Measurements from ENCODE around the gene LRIT1.
"Not testable (repeated sequence)": the region's sequence is repeated elsewhere in the genome, so short reads cannot be mapped to it uniquely, and the experiment has no call there.

The LRIT1 gene

GRCh38 chr10:84286695-84287094, 45.3 kb upstream of the LRIT1 start:
- no peaks in the 10 kb centered on the region for H3K79me2 ChIP-seq (ENCODE audit: low read length)
- H3K9ac ChIP-seq (ENCODE audit: low read length) = no peak overlapping the region
- no peaks in the 10 kb centered on the region for H4K20me1 ChIP-seq (ENCODE audit: insufficient read depth, low read length)
- no peaks in the 10 kb centered on the region for H3K36me3 ChIP-seq (replicated peaks; ENCODE audit: low read depth, low read length)
- H3K4me1 ChIP-seq (ENCODE audit: low read length) = no peaks in the 10 kb centered on the region
- no peak for TF ChIP-seq EZH2phosphoT487 (IDR thresholded peaks at IDR 0.05; ENCODE audit: low read depth)
- TF ChIP-seq, protein P1, sequence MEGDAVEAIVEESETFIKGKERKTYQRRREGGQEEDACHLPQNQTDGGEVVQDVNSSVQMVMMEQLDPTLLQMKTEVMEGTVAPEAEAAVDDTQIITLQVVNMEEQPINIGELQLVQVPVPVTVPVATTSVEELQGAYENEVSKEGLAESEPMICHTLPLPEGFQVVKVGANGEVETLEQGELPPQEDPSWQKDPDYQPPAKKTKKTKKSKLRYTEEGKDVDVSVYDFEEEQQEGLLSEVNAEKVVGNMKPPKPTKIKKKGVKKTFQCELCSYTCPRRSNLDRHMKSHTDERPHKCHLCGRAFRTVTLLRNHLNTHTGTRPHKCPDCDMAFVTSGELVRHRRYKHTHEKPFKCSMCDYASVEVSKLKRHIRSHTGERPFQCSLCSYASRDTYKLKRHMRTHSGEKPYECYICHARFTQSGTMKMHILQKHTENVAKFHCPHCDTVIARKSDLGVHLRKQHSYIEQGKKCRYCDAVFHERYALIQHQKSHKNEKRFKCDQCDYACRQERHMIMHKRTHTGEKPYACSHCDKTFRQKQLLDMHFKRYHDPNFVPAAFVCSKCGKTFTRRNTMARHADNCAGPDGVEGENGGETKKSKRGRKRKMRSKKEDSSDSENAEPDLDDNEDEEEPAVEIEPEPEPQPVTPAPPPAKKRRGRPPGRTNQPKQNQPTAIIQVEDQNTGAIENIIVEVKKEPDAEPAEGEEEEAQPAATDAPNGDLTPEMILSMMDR (IDR thresholded peaks at IDR 0.05; ENCODE audit: low read depth, low read length) = no peak
- H3K27ac ChIP-seq (ENCODE audit: low read length) = no peak overlapping the region
- no peak overlapping the region for H3K4me2 ChIP-seq (ENCODE audit: low read length)
- H3K9me3 ChIP-seq (ENCODE audit: insufficient read depth, low read length) = no peaks in the 10 kb centered on the region
- H2AFZ ChIP-seq (ENCODE audit: low read depth, low read length) = no peak overlapping the region
- peaks cover 22% of the 10 kb centered on the region for H3K27me3 ChIP-seq (ENCODE audit: low read depth, low read length)
- H3K4me3 ChIP-seq (ENCODE audit: low read length) = no peak overlapping the region

GRCh38 chr10:84279876-84280475, 38.6 kb upstream of the LRIT1 start:
- not testable (repeated sequence) for H3K9ac ChIP-seq (ENCODE audit: low read length); H3K4me2 ChIP-seq (ENCODE audit: low read length); H3K4me3 ChIP-seq (ENCODE audit: low read length); H3K36me3 ChIP-seq (replicated peaks; ENCODE audit: low read depth, low read length); H3K9me3 ChIP-seq (ENCODE audit: insufficient read depth, low read length); H3K27me3 ChIP-seq (ENCODE audit: low read depth, low read length); H3K4me1 ChIP-seq (ENCODE audit: low read length); H3K79me2 ChIP-seq (ENCODE audit: low read length); H4K20me1 ChIP-seq (ENCODE audit: insufficient read depth, low read length); H2AFZ ChIP-seq (ENCODE audit: low read depth, low read length); H3K27ac ChIP-seq (ENCODE audit: low read length)

GRCh38 chr10:84270708-84271107, 29.4 kb upstream of the LRIT1 start:
- Histone ChIP-seq H3K27me3 (ENCODE audit: low read depth, low read length) (peaks cover 22% of the 10 kb centered on the region), H4K20me1 (ENCODE audit: insufficient read depth, low read length) (no peaks in the 10 kb centered on the region), H3K4me3 (ENCODE audit: low read length) (no peak overlapping the region), H3K9ac (ENCODE audit: low read length) (no peak overlapping the region), H3K36me3 (replicated peaks; ENCODE audit: low read depth, low read length) (no peaks in the 10 kb centered on the region), H3K4me1 (ENCODE audit: low read length) (peaks cover 10% of the 10 kb centered on the region), H2AFZ (ENCODE audit: low read depth, low read length) (no peak overlapping the region), H3K27ac (ENCODE audit: low read length) (no peak overlapping the region), H3K4me2 (ENCODE audit: low read length) (no peak overlapping the region), H3K79me2 (ENCODE audit: low read length) (no peaks in the 10 kb centered on the region), H3K9me3 (ENCODE audit: insufficient read depth, low read length) (no peaks in the 10 kb centered on the region)
- TF ChIP-seq EZH2phosphoT487 (IDR thresholded peaks at IDR 0.05; ENCODE audit: low read depth) = no peak
- TF ChIP-seq, protein P1 (IDR thresholded peaks at IDR 0.05; ENCODE audit: low read depth, low read length) = no peak

- Histone ChIP-seq H3K9me3 (ENCODE audit: insufficient read depth, low read length) (no peaks in the 10 kb centered on the region), H3K9ac (ENCODE audit: low read length) (no peak overlapping the region), H3K36me3 (replicated peaks; ENCODE audit: low read depth, low read length) (no peaks in the 10 kb centered on the region), H3K4me3 (ENCODE audit: low read length) (no peak overlapping the region), H3K4me1 (ENCODE audit: low read length) (peaks cover 13% of the 10 kb centered on the region), H4K20me1 (ENCODE audit: insufficient read depth, low read length) (no peaks in the 10 kb centered on the region), H2AFZ (ENCODE audit: low read depth, low read length) (no peak overlapping the region), H3K27ac (ENCODE audit: low read length) (no peak overlapping the region), H3K27me3 (ENCODE audit: low read depth, low read length) (peaks cover 22% of the 10 kb centered on the region), H3K4me2 (ENCODE audit: low read length) (no peak overlapping the region), H3K79me2 (ENCODE audit: low read length) (no peaks in the 10 kb centered on the region)
- TF ChIP-seq, protein P1 (IDR thresholded peaks at IDR 0.05; ENCODE audit: low read depth, low read length) = no peak
- no peak for TF ChIP-seq EZH2phosphoT487 (IDR thresholded peaks at IDR 0.05; ENCODE audit: low read depth)
Measured at GRCh38 chr10:84269773-84270172, 28.4 kb upstream of the LRIT1 start.

Data from OCI-LY3 (cell line).